Lung (tissue), 12 donors: ENCODE results near the gene EDN2. TPM values are rescaled to one million over a fixed set of nuclear protein-coding genes. Genes with fewer than 3 reads are reported as not detected.

ENCODE experiments used
- ATAC-seq: fragments of 200-7000 bp; cut with Tn5 transposase; one replicate; pipeline ENCODE4 v1.9.1; 2020; ENCODE audit warnings: moderate number of reproducible peaks; ENCODE audit not compliant: insufficient read depth, low FRiP score
- DNase-seq, 3 donors: peaks; one replicate each; pipeline ENCODE4 v3.0.0-alpha.2; 2013 to 2017
- H3K27ac ChIP-seq, 2 donors: one replicate each; pipeline ENCODE4 v1.5.1; 2013; ENCODE audit warnings: mild to moderate bottlenecking in 2 of 2, moderate library complexity in 2 of 2, control low read depth in 1 of 2, inconsistent platforms in 1 of 2, low read depth in 1 of 2, low read length in 1 of 2
- H3K27me3 ChIP-seq, 3 donors: one replicate each; pipeline ENCODE4 v1.5.1; 2013; ENCODE audit warnings: low read length in 2 of 3; ENCODE audit not compliant: control insufficient read depth in 3 of 3, insufficient read depth in 3 of 3
- H3K36me3 ChIP-seq, 4 donors: one replicate each; pipeline ENCODE4 v1.5.1; 2013; ENCODE audit warnings: low read length in 4 of 4, mild to moderate bottlenecking in 1 of 4, moderate library complexity in 1 of 4; ENCODE audit not compliant: control insufficient read depth in 4 of 4, insufficient read depth in 4 of 4
- H3K4me1 ChIP-seq, 5 donors: one replicate each; pipeline ENCODE4 v1.5.1; 2013; ENCODE audit warnings: low read length in 5 of 5, mild to moderate bottlenecking in 2 of 5, moderate library complexity in 1 of 5; ENCODE audit not compliant: control insufficient read depth in 5 of 5, insufficient read depth in 5 of 5
- H3K4me3 ChIP-seq: one replicate; pipeline ENCODE4 v1.5.1; 2013; ENCODE audit warnings: mild to moderate bottlenecking, control low read depth, moderate library complexity
- H3K9ac ChIP-seq, 2 donors: one replicate each; pipeline ENCODE4 v1.5.1; 2013; ENCODE audit warnings: low read length in 2 of 2, control low read depth in 1 of 2; ENCODE audit not compliant: insufficient read depth in 1 of 2
- H3K9me3 ChIP-seq, 4 donors: one replicate each; pipeline ENCODE4 v1.5.1; 2013; ENCODE audit warnings: low read length in 3 of 4, mild to moderate bottlenecking in 1 of 4, moderate library complexity in 1 of 4; ENCODE audit not compliant: control insufficient read depth in 4 of 4, insufficient read depth in 3 of 4
- CTCF ChIP-seq: IDR thresholded peaks from 2 replicates; pipeline ENCODE4 v1.5.1; 2012; ENCODE audit warnings: mild to moderate bottlenecking; ENCODE audit errors: control extremely low read depth, extremely low read depth
- WGBS, 2 donors: extraction: QIAGEN DNeasy Blood & Tissue Kit; methylation state at CpG; one replicate each; pipeline ENCODE4 v1.1.7; 2013; 5-methylcytosine and 5-hydroxymethylcytosine counted together
- polyA plus RNA-seq, 2 donors: library from polyadenylated mRNA; stranded (reverse); fragments of 200-250 nt; gene quantifications; one replicate each; pipeline ENCODE4 v1.2.1, GENCODE V29; 2013
- total RNA-seq, 2 donors: library from RNA; depleted of rRNA in 1 of 2; stranded (reverse); fragments of >200 nt in 1 of 2; gene quantifications; one replicate each; pipeline ENCODE4 v1.2.1, GENCODE V29; 2014 to 2021
- donor health status: control.
- donor health status: control.
- donor health status: Bipolar disorder and iron deficiency.
- donor health status: healthy.
- donor health status: DM: yes; HTN: yes; CAD: no.

The EDN2 gene
- total and polyA plus RNA-seq, 4 donors = 0.85 to 15.2 (median 2.4) TPM

DNA sequence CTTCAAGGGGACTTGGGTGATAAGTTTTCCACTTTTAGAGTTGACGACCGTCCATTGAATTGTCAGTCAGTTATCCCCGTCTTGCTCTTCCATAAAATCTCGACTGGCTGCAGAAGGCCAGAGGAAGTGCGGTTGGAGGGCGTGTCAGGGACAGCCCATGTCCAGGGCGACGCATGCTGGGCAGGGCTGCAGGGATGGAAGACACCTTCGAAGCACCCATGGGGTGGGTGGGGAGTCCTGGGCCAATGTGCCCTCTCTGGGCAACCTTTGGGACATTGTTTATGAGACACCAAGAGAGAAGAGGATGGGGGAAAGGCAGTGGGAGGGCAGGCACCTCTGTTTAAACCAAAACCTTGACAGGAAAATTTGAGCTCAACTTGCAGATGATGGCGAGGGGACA, 38.6 kb upstream of the EDN2 start:
- Histone ChIP-seq H3K27me3 (no peaks in the 10 kb centered on the region), H3K4me1 (peaks cover 0 to 8% (median 0%) of the 10 kb centered on the region in 5 donors), H3K36me3 (no peaks in the 10 kb centered on the region), H3K27ac (no peak overlapping the region), H3K4me3 (no peak overlapping the region), H3K9ac (no peak overlapping the region), H3K9me3 (no peaks in the 10 kb centered on the region)
- DNase-seq = no peak
- 85% methylated on average over 10 of the region's 10 CpGs for WGBS, 2 donors
- no peak for ATAC-seq
- TF ChIP-seq CTCF = no peak

GRCh38 chr1:41521766-41522165, 37.3 kb upstream of the EDN2 start:
- Histone ChIP-seq H3K36me3 (no peaks in the 10 kb centered on the region), H3K27me3 (no peaks in the 10 kb centered on the region), H3K27ac (no peak overlapping the region), H3K4me1 (peaks cover 0 to 8% (median 0%) of the 10 kb centered on the region in 5 donors), H3K4me3 (no peak overlapping the region), H3K9ac (no peak overlapping the region), H3K9me3 (no peaks in the 10 kb centered on the region)
- 75 to 82% methylated on average over 12 of the region's 12 CpGs for WGBS, 2 donors
- DNase-seq = peak in 2 of 3 donors; percentile 44
- ATAC-seq = no peak
- no peak for TF ChIP-seq CTCF

DNA sequence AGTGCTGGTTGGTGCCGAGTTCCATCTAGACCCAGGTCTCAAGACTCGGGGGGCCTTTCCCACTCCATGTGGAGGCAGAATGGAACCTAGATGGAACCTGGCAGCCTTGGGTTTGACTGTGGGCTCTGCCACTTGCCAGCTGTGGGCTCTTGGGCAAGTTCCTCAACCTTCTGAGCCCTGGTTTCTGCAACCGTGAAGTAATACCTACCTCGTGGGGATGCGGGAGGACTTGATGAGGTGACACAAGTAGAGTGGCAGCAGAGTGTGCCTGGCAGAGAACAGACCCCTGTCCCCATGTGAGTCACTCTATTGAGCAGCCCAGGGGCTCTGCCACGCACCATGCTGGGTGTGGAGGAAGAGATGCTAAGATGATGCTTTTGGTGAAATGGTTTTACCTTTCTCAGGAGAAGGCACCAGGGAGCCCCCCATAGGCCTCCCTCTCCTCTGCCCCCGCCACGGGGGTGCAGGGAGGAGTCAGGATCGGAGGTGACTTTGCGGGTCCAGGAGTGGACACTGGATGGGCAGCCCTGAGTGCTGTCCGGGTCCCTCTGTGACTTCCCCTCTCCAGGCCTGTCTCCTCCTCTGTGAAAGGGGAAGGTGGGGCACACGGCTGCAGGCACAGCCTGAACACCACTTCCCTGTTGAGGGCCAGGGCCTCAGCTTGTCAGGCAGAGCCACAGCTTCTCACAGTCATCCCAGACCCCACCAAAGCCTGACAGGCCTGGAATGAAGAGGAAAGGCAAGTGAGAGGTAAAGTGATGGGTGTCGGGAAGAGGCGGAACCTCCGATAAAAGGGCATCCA, 36.7 kb upstream of the EDN2 start:
- 74 to 81% methylated on average over 15 of the region's 15 CpGs for WGBS, 2 donors
- Histone ChIP-seq H3K4me1 (peaks cover 0 to 13% (median 3%) of the 10 kb centered on the region in 5 donors), H3K36me3 (no peaks in the 10 kb centered on the region), H3K9ac (no peak overlapping the region), H3K27ac (no peak overlapping the region), H3K4me3 (no peak overlapping the region), H3K9me3 (no peaks in the 10 kb centered on the region), H3K27me3 (no peaks in the 10 kb centered on the region)
- ATAC-seq = no peak
- DNase-seq = no peak
- no peak for TF ChIP-seq CTCF

DNA sequence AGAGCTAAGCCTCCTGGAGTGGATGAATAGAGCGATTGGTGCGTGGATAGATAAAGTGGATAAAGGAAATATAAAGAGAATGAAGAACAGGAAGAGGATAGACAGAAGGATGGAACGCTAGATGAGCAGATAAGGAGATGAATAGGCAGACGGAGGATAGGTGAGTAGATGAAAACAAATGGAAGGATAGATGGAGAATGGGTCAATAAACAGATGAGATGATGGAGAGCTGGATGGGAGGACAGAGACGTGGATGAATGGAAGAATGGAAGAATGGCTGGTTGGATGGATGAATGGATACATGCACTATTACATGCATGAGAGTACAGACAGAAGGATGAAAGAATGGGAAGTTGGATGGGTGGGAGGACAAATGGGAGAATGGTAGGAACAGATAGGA, 35.2 kb upstream of the EDN2 start:
- TF ChIP-seq CTCF = no peak

More for the DNA sequence above, 35.2 kb upstream of the EDN2 start:
- H3K9ac ChIP-seq = no peak overlapping the region
- no peaks in the 10 kb centered on the region for H3K9me3 ChIP-seq
- no peaks in the 10 kb centered on the region for H3K27me3 ChIP-seq
- 75 to 89% methylated on average over 5 of the region's 5 CpGs for WGBS, 2 donors
- no peak for ATAC-seq
- H3K36me3 ChIP-seq = no peaks in the 10 kb centered on the region
- DNase-seq = no peak
- H3K4me3 ChIP-seq = no peak overlapping the region
- H3K4me1 ChIP-seq = peaks cover 0 to 23% (median 8%) of the 10 kb centered on the region in 5 donors
- no peak overlapping the region for H3K27ac ChIP-seq
